Vagina (tissue), 2 donors: ENCODE measurements around the gene SALL1. TPM values are rescaled to one million over a fixed set of nuclear protein-coding genes. Genes with fewer than 3 reads are reported as not detected.

Experiments used
- DNase-seq, 2 donors: peaks; one replicate each; pipeline ENCODE4 v3.0.0-alpha.2; 2017; ENCODE audit errors: extremely low spot score in 2 of 2
- H3K27ac ChIP-seq: fragments of 200-600 bp; sonication (generic); one replicate; pipeline ENCODE4 v1.5.1; 2019
- H3K27me3 ChIP-seq: fragments of 200-600 bp; sonication (generic); one replicate; pipeline ENCODE4 v1.5.1; 2019
- H3K36me3 ChIP-seq, 2 donors: fragments of 200-600 bp; sonication (generic); one replicate each; pipeline ENCODE4 v1.5.1; 2017 to 2019
- H3K4me1 ChIP-seq: fragments of 200-600 bp; sonication (generic); one replicate; pipeline ENCODE4 v1.5.1; 2019
- H3K4me3 ChIP-seq, 2 donors: fragments of 200-600 bp; sonication (generic); 1 replicate in 1 of 2; 2 replicates in 1 of 2; pipeline ENCODE4 v1.5.1; 2016 to 2019
- H3K9me3 ChIP-seq: fragments of 200-600 bp; sonication (generic); one replicate; pipeline ENCODE4 v1.5.1; 2019
- CTCF ChIP-seq, 3 experiments: fragments of 450-650 bp in 2 of 3; fragments of 200-600 bp in 1 of 3; sonication (generic) in 1 of 3; IDR thresholded peaks; one replicate each; pipeline ENCODE4 v1.5.1; 2017 to 2019; ENCODE audit warnings: antibody characterized with exemption in 3 of 3, mild to moderate bottlenecking in 2 of 3, moderate library complexity in 2 of 3
- POLR2A ChIP-seq, 2 donors: fragments of 450-650 bp; IDR thresholded peaks; one replicate each; pipeline ENCODE4 v1.6.1; 2017; ENCODE audit warnings: antibody characterized with exemption in 2 of 2, mild to moderate bottlenecking in 2 of 2, moderate library complexity in 2 of 2
- POLR2AphosphoS5 ChIP-seq, 2 donors: sonication (generic); formaldehyde crosslinking; IDR thresholded peaks; one replicate each; pipeline ENCODE4 v1.9.0; 2017; ENCODE audit warnings: antibody characterized with exemption in 2 of 2, mild to moderate bottlenecking in 2 of 2, low read depth in 1 of 2; ENCODE audit not compliant: insufficient read depth in 1 of 2
- intact Hi-C: fragments of 100-400 bp; cut with DNase I; formaldehyde crosslinking; loops from one replicate; pipeline ENCODE4 v1.15.1; 2023
- total RNA-seq: library from RNA; depleted of rRNA; stranded (reverse); fragments of >200 nt; gene quantifications from one replicate; pipeline ENCODE4 v1.2.3, GENCODE V29; 2016

The SALL1 gene
- total RNA-seq, 1 donor from 2014 or later = 6.9 TPM

DNA sequence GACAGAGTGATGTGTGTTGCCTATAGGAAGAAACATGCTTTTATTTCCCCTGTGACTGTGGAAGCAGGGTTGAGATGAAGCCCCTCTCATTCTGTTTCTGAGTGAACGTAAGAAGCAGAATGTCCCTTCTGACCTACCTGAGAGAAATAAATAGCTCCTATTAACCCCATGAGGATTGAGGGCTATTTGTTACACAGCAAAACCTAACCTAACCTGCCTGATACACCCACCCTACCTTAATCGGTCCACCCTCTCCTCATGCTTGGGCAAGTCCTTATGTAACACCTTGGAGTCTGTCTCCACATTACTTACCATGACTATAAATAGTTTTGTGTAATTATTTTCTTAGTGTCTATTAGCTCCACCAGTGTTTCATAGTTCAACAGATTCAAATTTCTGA, 41.9 kb downstream of the SALL1 start:
- DNase-seq = no peak
- intact Hi-C loops = no loop called here
- Histone ChIP-seq H3K4me3 (no peak overlapping the region), H3K27ac (no peak overlapping the region), H3K27me3 (no peaks in the 10 kb centered on the region), H3K36me3 (no peaks in the 10 kb centered on the region), H3K9me3 (no peaks in the 10 kb centered on the region), H3K4me1 (peaks cover 8% of the 10 kb centered on the region)
- TF ChIP-seq POLR2A (IDR thresholded peaks at IDR 0.05) (no peak), CTCF (IDR thresholded peaks at IDR 0.05) (no peak), POLR2AphosphoS5 (IDR thresholded peaks at IDR 0.05; ENCODE audit: insufficient read depth in 1 of 2, low read depth in 1 of 2) (no peak)

DNA sequence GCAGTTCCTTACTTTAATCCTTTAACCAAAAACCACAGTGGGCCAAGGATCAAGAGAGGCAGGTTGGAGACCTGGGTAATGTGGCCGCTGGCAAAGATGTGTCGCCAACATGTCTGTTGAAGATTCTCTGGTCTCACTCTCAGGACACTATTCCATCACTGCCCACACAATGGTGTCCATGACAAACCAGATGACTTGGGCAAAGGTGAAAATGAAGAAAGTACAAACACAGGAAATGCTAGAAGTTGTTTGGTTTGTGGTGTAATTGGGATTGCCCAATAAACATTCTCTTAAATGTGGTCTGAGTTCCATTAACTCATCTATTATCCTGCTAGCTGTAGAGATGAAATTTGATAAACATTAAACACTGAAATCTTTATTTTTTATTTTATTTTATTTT, 43.3 kb downstream of the SALL1 start:
- DNase-seq = no peak
- H3K4me3 ChIP-seq = no peak overlapping the region
- no peaks in the 10 kb centered on the region for H3K36me3 ChIP-seq
- intact Hi-C loops = no loop called here
- H3K9me3 ChIP-seq = no peaks in the 10 kb centered on the region
- no peaks in the 10 kb centered on the region for H3K4me1 ChIP-seq
- TF ChIP-seq CTCF (IDR thresholded peaks at IDR 0.05) = no peak
- no peak for TF ChIP-seq POLR2A (IDR thresholded peaks at IDR 0.05)
- TF ChIP-seq POLR2AphosphoS5 (IDR thresholded peaks at IDR 0.05; ENCODE audit: insufficient read depth in 1 of 2, low read depth in 1 of 2) = no peak
- H3K27ac ChIP-seq = no peak overlapping the region
- H3K27me3 ChIP-seq = no peaks in the 10 kb centered on the region

DNA sequence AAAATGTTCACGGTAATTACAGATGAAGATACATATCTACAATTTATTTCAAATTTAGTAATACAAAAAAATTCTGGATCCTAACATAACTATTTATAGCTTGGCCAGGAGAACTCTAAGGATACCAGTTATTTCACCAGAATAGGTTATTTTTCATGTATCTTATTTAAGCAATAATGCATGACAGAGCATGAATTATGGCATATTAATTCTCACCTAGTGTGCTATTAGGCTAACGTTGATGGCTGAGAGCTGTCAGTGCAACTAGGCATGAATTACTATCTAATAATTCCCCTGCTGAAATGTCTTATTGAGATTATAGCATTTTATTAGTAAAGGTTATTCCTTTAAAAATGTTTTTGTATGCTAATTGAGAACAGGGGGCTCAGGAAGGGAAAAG, 44.5 kb downstream of the SALL1 start:
- Histone ChIP-seq H3K27ac (no peak overlapping the region), H3K36me3 (no peaks in the 10 kb centered on the region)

GRCh38 chr16:51103590-51103989, 47.5 kb downstream of the SALL1 start:
- H3K27ac ChIP-seq = no peak overlapping the region
- H3K36me3 ChIP-seq = no peaks in the 10 kb centered on the region
- H3K9me3 ChIP-seq = no peaks in the 10 kb centered on the region
- H3K27me3 ChIP-seq = no peaks in the 10 kb centered on the region
- H3K4me1 ChIP-seq = no peaks in the 10 kb centered on the region
- intact Hi-C loops = no loop called here
- DNase-seq = no peak
- TF ChIP-seq POLR2A (IDR thresholded peaks at IDR 0.05) (no peak), POLR2AphosphoS5 (IDR thresholded peaks at IDR 0.05; ENCODE audit: insufficient read depth in 1 of 2, low read depth in 1 of 2) (no peak), CTCF (IDR thresholded peaks at IDR 0.05) (no peak)
- no peak overlapping the region for H3K4me3 ChIP-seq

More for the DNA sequence above, 44.5 kb downstream of the SALL1 start:
- DNase-seq = no peak
- Histone ChIP-seq H3K4me1 (no peaks in the 10 kb centered on the region), H3K27me3 (no peaks in the 10 kb centered on the region), H3K9me3 (no peaks in the 10 kb centered on the region), H3K4me3 (no peak overlapping the region)
- no peak for TF ChIP-seq CTCF (IDR thresholded peaks at IDR 0.05)
- no peak for TF ChIP-seq POLR2AphosphoS5 (IDR thresholded peaks at IDR 0.05; ENCODE audit: insufficient read depth in 1 of 2, low read depth in 1 of 2)
- no peak for TF ChIP-seq POLR2A (IDR thresholded peaks at IDR 0.05)
- intact Hi-C loops = no loop called here

DNA sequence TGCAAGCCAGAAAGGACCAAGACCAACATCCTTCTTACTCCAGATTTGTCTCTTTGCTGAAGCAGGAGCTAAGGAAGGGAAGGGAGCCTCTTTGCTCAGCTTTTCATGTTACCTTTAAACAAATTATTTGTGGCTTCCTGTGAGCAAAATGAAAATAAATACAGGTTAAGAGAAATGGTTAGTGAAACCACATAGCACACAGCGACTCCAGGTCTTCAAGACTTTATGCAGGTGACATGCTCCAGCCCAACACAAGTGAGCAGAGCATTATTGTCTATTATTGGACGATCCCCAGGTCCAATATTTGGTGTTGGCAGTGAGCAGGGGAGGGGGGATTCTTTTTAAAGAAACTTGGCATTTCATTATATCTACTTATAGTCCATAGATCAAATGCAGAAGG, 53.3 kb downstream of the SALL1 start:
- Histone ChIP-seq H3K36me3 (no peaks in the 10 kb centered on the region), H3K4me3 (no peak overlapping the region), H3K27ac (no peak overlapping the region), H3K4me1 (no peaks in the 10 kb centered on the region), H3K27me3 (no peaks in the 10 kb centered on the region), H3K9me3 (no peaks in the 10 kb centered on the region)
- TF ChIP-seq POLR2AphosphoS5 (IDR thresholded peaks at IDR 0.05; ENCODE audit: insufficient read depth in 1 of 2, low read depth in 1 of 2) (no peak), CTCF (IDR thresholded peaks at IDR 0.05) (no peak), POLR2A (IDR thresholded peaks at IDR 0.05) (no peak)
- intact Hi-C loops = no loop called here
- no peak for DNase-seq
